GM19395 (cell line): Measurements from ENCODE around the gene LIMCH1.
"Not testable (repeated sequence)": the region's sequence is repeated elsewhere in the genome, so short reads cannot be mapped to it uniquely, and the experiment has no call there.

ENCODE experiments used
- ATAC-seq: cut with Tn5 transposase; IDR thresholded peaks from one replicate; pipeline ENCODE4 v1.9.1; 2021; ENCODE audit warnings: mild to moderate bottlenecking, moderate library complexity; ENCODE audit not compliant: unreplicated experiment

LIMCH1 gene

GRCh38 chr4:41668024-41668423 lies 130.1 kb downstream of the LIMCH1 start:
- ATAC-seq: no peak

GRCh38 chr4:41670530-41670929 lies 132.6 kb downstream of the LIMCH1 start:
- ATAC-seq: no peak

- ATAC-seq: no peak
Observed at GRCh38 chr4:41670982-41671381, 133.0 kb downstream of the LIMCH1 start.

GRCh38 chr4:41678086-41678816 lies 140.3 kb downstream of the LIMCH1 start:
- ATAC-seq: no peak

GRCh38 chr4:41678951-41679350 lies 141.0 kb downstream of the LIMCH1 start:
- no peak for ATAC-seq

- ATAC-seq: no peak
Observed at GRCh38 chr4:41679991-41680390, 142.0 kb downstream of the LIMCH1 start.

GRCh38 chr4:41681054-41681453 lies 143.1 kb downstream of the LIMCH1 start:
- ATAC-seq: no peak

GRCh38 chr4:41683326-41683725 lies 145.4 kb downstream of the LIMCH1 start:
- ATAC-seq: no peak

GRCh38 chr4:41686893-41687292 lies 148.9 kb downstream of the LIMCH1 start:
- no peak for ATAC-seq

GRCh38 chr4:41687971-41688370 lies 150.0 kb downstream of the LIMCH1 start:
- ATAC-seq: no peak

- ATAC-seq: peak; percentile 74
Observed at GRCh38 chr4:41692717-41693345, 154.9 kb downstream of the LIMCH1 start.

- no peak for ATAC-seq
Observed at GRCh38 chr4:41693629-41694028, 155.7 kb downstream of the LIMCH1 start.

- no peak for ATAC-seq
Observed at GRCh38 chr4:41696131-41696530, 158.2 kb downstream of the LIMCH1 start.

- no peak for ATAC-seq
Observed at GRCh38 chr4:41696763-41697162, 158.8 kb downstream of the LIMCH1 start.

GRCh38 chr4:41701983-41702382 lies 164.0 kb downstream of the LIMCH1 start:
- no peak for ATAC-seq

GRCh38 chr4:41702770-41703169 lies 164.8 kb downstream of the LIMCH1 start:
- no peak for ATAC-seq

- ATAC-seq: no peak
Observed at GRCh38 chr4:41703785-41704184, 165.8 kb downstream of the LIMCH1 start.

GRCh38 chr4:41709844-41710481 lies 172.0 kb downstream of the LIMCH1 start:
- no peak for ATAC-seq

GRCh38 chr4:41711654-41712053 lies 173.7 kb downstream of the LIMCH1 start:
- not testable (repeated sequence) for ATAC-seq

- no peak for ATAC-seq
Observed at GRCh38 chr4:41712425-41712824, 174.5 kb downstream of the LIMCH1 start.

- no peak for ATAC-seq
Observed at GRCh38 chr4:41713768-41714167, 175.8 kb downstream of the LIMCH1 start.

- no peak for ATAC-seq
Observed at GRCh38 chr4:41714364-41715000, 176.5 kb downstream of the LIMCH1 start.
